Measurements from ENCODE around the gene ASAP2.

DNA sequence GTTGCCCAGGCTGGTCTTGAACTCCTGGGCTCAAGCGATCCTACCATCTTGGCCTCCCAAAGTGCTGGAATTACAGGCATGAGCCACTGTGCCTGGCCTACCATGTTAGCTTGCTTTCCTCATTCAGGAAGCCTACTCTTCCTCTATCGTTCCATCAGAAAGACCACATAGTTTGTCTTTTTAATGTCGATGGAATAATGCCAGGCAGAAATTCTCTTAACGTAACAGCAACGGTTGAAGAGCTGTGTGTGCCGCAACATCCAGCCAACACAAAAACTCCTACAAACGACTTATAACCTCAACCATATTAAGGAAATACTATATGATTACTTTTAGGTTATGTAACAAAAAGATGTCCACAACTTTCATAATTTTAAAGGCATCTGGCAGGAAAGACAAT is 206.2 kb downstream of the ASAP2 start:
- TF ChIP-seq, protein P1, sequence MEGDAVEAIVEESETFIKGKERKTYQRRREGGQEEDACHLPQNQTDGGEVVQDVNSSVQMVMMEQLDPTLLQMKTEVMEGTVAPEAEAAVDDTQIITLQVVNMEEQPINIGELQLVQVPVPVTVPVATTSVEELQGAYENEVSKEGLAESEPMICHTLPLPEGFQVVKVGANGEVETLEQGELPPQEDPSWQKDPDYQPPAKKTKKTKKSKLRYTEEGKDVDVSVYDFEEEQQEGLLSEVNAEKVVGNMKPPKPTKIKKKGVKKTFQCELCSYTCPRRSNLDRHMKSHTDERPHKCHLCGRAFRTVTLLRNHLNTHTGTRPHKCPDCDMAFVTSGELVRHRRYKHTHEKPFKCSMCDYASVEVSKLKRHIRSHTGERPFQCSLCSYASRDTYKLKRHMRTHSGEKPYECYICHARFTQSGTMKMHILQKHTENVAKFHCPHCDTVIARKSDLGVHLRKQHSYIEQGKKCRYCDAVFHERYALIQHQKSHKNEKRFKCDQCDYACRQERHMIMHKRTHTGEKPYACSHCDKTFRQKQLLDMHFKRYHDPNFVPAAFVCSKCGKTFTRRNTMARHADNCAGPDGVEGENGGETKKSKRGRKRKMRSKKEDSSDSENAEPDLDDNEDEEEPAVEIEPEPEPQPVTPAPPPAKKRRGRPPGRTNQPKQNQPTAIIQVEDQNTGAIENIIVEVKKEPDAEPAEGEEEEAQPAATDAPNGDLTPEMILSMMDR (IDR thresholded peaks at IDR 0.05; ENCODE audit: low read length), result no peak
- no peak for TF ChIP-seq EZH2 (IDR thresholded peaks at IDR 0.05; ENCODE audit: borderline replicate concordance, low read length)
